ENCODE data around the gene WNT3. TPM values are rescaled to one million over a fixed set of nuclear protein-coding genes. Genes with fewer than 3 reads are reported as not detected.
A peak's percentile ranks its signal among the peaks of the same experiment; 100 is the strongest.

The WNT3 gene
- polyA plus RNA-seq, 2 of the 4 experiments (the other 2 are of a cell fraction), result 8.3 to 10.8 TPM

- Histone ChIP-seq H3K4me2 (0 out of 3 replicates have a peak overlapping the region, but pooled peaks have one; percentile 39), H3K4me1 (peaks cover 29% of the 10 kb centered on the region), H3K27ac (peak overlapping the region; percentile 14 to 65; a peak in 3 of 6 replicates), H3K9me3 (no peaks in the 10 kb centered on the region), H3K4me3 (no peak overlapping the region)
- CTCF ChIA-PET, result interaction anchor here (1.0 to 3.0 kb wide), 7 partner anchors 9 to 77 kb away, joined by 3 to 14 read pairs (median 3); no protein-coding TSS in a partner anchor
- DNase-seq (ENCODE audit: low read depth in 1 of 2, low spot score in 1 of 2) (no peak), FAIRE-seq (no peak), ATAC-seq (peak in 1 of 2 experiments; percentile 4; a peak in 1 of 6 replicates)
- 94% methylated on average over 12 of the region's 12 CpGs for WGBS (ENCODE audit: missing lambda C conversion rate)
- POLR2A ChIA-PET, result no interaction called here
- TF ChIP-seq HES2 (IDR thresholded peaks at IDR 0.05), result no peak
- TF ChIP-seq ATOH8 (CRISPR knock-in tag; IDR thresholded peaks at IDR 0.05; ENCODE audit: low read depth), result no peak
- no peak for TF ChIP-seq HOXA7 (CRISPR knock-in tag; IDR thresholded peaks at IDR 0.05)
Measured at GRCh38 chr17:46765453-46765852, 53.0 kb downstream of the WNT3 start.

- FAIRE-seq (no peak), DNase-seq (ENCODE audit: low read depth in 1 of 2, low spot score in 1 of 2) (no peak), ATAC-seq (peak; percentile 44 to 59; a peak in 4 of 6 replicates)
- H3K4me3 ChIP-seq, result no peak overlapping the region
- ChIA-PET CTCF (interaction anchor here (1.0 to 3.0 kb wide), 7 partner anchors 8 to 78 kb away, joined by 3 to 14 read pairs (median 3); no protein-coding TSS in a partner anchor), POLR2A (no interaction called here)
- peak overlapping the region; percentile 39 for H3K4me2 ChIP-seq
- H3K27ac ChIP-seq, result peak overlapping the region; percentile 17 to 65; a peak in 4 of 6 replicates
- WGBS (ENCODE audit: missing lambda C conversion rate), result 56% methylated on average over 13 of the region's 13 CpGs
- H3K4me1 ChIP-seq, result peaks cover 23% of the 10 kb centered on the region
- TF ChIP-seq MAFK (IDR thresholded peaks at IDR 0.05; ENCODE audit: partially characterized antibody) (no peak), KDM5A (IDR thresholded peaks at IDR 0.05) (no peak), RAD21 (conservative IDR thresholded peaks at IDR 0.05 in 1 of 2, IDR thresholded peaks at IDR 0.05 in 1 of 2) (no peak), ATOH8 (CRISPR knock-in tag; IDR thresholded peaks at IDR 0.05; ENCODE audit: low read depth) (no peak), ZNF302 (CRISPR knock-in tag; IDR thresholded peaks at IDR 0.05) (no peak), BCL3 (IDR thresholded peaks at IDR 0.05) (no peak), MAZ (IDR thresholded peaks at IDR 0.05; ENCODE audit: borderline replicate concordance, low read depth, low read length) (no peak), NPAS2 (CRISPR knock-in tag; IDR thresholded peaks at IDR 0.05; ENCODE audit: borderline replicate concordance) (no peak), ZSCAN20 (CRISPR knock-in tag; IDR thresholded peaks at IDR 0.05) (no peak), EHMT2 (IDR thresholded peaks at IDR 0.05; ENCODE audit: low read depth) (no peak), NFE2L2 (conservative IDR thresholded peaks at IDR 0.05; ENCODE audit: low read length) (no peak), TP53 (CRISPR knock-in tag; IDR thresholded peaks at IDR 0.05) (no peak), SREBF2 (IDR thresholded peaks at IDR 0.05) (no peak), RFX5 (IDR thresholded peaks at IDR 0.05) (no peak)
- H3K9me3 ChIP-seq, result no peaks in the 10 kb centered on the region
Measured at GRCh38 chr17:46764709-46765401, 53.6 kb downstream of the WNT3 start.

- H3K4me1 ChIP-seq, result peaks cover 24% of the 10 kb centered on the region
Measured at GRCh38 chr17:46764000-46764708, 54.3 kb downstream of the WNT3 start.

More at GRCh38 chr17:46764000-46764708, 54.3 kb downstream of the WNT3 start:
- POLR2A ChIA-PET, result no interaction called here
- Histone ChIP-seq H3K4me3 (no peak overlapping the region), H3K9me3 (no peaks in the 10 kb centered on the region), H3K4me2 (peak overlapping the region; percentile 39), H3K27ac (peak overlapping the region; percentile 17 to 65; a peak in 4 of 6 replicates)
- ATAC-seq, result peak in 1 of 2 experiments; percentile 7; a peak in 2 of 6 replicates
- WGBS (ENCODE audit: missing lambda C conversion rate), result 93% methylated on average over 12 of the region's 12 CpGs
- TF ChIP-seq NFE2L2 (conservative IDR thresholded peaks at IDR 0.05; ENCODE audit: low read length), result no peak
- no peak for FAIRE-seq
- DNase-seq (ENCODE audit: low read depth in 1 of 2, low spot score in 1 of 2), result no peak
- CTCF ChIA-PET, result interaction anchor here (0.6 to 3.6 kb wide), 4 partner anchors 11 to 439 kb away, joined by 3 to 14 read pairs (median 8); no protein-coding TSS in a partner anchor

All from A549 (cell line).